Gastroesophageal sphincter (tissue), 3 donors: ENCODE measurements around the gene TBC1D8.

ENCODE experiments used
- EP300 ChIP-seq: sonication (generic); formaldehyde crosslinking; IDR thresholded peaks from one replicate; pipeline ENCODE4 v1.6.1; 2017; ENCODE audit warnings: antibody characterized with exemption, mild to moderate bottlenecking
- POLR2AphosphoS5 ChIP-seq: sonication (generic); formaldehyde crosslinking; IDR thresholded peaks from one replicate; pipeline ENCODE4 v1.6.1; 2017; ENCODE audit warnings: antibody characterized with exemption
- TF ChIP-seq, protein P1 (sequence below), 4 experiments: fragments of 200-600 bp in 2 of 4; fragments of 450-650 bp in 2 of 4; sonication (generic) in 1 of 4; IDR thresholded peaks; one replicate each; pipeline ENCODE4 v1.5.1; 2017 to 2019; ENCODE audit warnings: antibody characterized with exemption in 4 of 4, mild to moderate bottlenecking in 2 of 4, moderate library complexity in 2 of 4

DNA sequence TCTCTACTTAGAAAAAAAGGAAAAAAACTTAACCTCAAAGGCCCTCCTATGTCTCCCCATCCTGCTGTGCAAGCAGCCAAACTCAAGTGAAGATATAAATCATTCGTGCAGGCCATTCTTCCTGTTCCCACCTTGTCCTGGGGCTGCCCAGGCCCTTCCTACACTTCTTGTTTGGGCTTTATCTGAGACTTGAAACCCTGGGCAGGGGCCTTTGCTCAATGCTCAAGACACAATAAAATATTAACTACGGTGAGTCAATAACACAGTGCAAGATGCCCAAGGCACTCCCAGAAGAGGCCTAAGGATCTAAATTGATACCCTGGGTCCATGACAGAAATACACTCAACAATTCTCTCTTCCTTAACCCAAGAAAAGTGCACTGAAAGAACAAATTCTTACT, 67.6 kb downstream of the TBC1D8 start:
- TF ChIP-seq, protein P1, sequence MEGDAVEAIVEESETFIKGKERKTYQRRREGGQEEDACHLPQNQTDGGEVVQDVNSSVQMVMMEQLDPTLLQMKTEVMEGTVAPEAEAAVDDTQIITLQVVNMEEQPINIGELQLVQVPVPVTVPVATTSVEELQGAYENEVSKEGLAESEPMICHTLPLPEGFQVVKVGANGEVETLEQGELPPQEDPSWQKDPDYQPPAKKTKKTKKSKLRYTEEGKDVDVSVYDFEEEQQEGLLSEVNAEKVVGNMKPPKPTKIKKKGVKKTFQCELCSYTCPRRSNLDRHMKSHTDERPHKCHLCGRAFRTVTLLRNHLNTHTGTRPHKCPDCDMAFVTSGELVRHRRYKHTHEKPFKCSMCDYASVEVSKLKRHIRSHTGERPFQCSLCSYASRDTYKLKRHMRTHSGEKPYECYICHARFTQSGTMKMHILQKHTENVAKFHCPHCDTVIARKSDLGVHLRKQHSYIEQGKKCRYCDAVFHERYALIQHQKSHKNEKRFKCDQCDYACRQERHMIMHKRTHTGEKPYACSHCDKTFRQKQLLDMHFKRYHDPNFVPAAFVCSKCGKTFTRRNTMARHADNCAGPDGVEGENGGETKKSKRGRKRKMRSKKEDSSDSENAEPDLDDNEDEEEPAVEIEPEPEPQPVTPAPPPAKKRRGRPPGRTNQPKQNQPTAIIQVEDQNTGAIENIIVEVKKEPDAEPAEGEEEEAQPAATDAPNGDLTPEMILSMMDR (IDR thresholded peaks at IDR 0.05) = no peak
- no peak for TF ChIP-seq POLR2AphosphoS5
- TF ChIP-seq EP300 = no peak
